HG03575 (cell line): ENCODE measurements around the gene EGLN3.
"Not testable (repeated sequence)": the region's sequence is repeated elsewhere in the genome, so short reads cannot be mapped to it uniquely, and the experiment has no call there.

Experiments used
- ATAC-seq: cut with Tn5 transposase; IDR thresholded peaks from one replicate; pipeline ENCODE4 v1.9.1; 2021; ENCODE audit not compliant: unreplicated experiment, insufficient number of reproducible peaks, low FRiP score; ENCODE audit errors: extremely low read depth

EGLN3 gene

GRCh38 chr14:33943096-33943883, 7.6 kb downstream of the EGLN3 start:
- ATAC-seq: no peak

- no peak for ATAC-seq
These were observed 9.2 kb downstream of the EGLN3 start for GRCh38 chr14:33941718-33942117.

GRCh38 chr14:33940561-33941011, 10.3 kb downstream of the EGLN3 start:
- ATAC-seq: no peak

GRCh38 chr14:33938131-33938949, 12.5 kb downstream of the EGLN3 start:
- ATAC-seq: no peak

GRCh38 chr14:33936391-33936790, 14.5 kb downstream of the EGLN3 start:
- no peak for ATAC-seq

GRCh38 chr14:33934938-33935337, 15.9 kb downstream of the EGLN3 start:
- no peak for ATAC-seq

- no peak for ATAC-seq
These were observed 16.7 kb downstream of the EGLN3 start for GRCh38 chr14:33934043-33934750.

- no peak for ATAC-seq
These were observed 17.4 kb downstream of the EGLN3 start for GRCh38 chr14:33933386-33933933.

- no peak for ATAC-seq
These were observed 18.1 kb downstream of the EGLN3 start for GRCh38 chr14:33932576-33933345.

GRCh38 chr14:33932033-33932432, 18.8 kb downstream of the EGLN3 start:
- ATAC-seq: no peak

- no peak for ATAC-seq
These were observed 19.4 kb downstream of the EGLN3 start for GRCh38 chr14:33931461-33931860.

- ATAC-seq: no peak
These were observed 20.4 kb downstream of the EGLN3 start for GRCh38 chr14:33930439-33930838.

GRCh38 chr14:33929799-33930408, 21.0 kb downstream of the EGLN3 start:
- ATAC-seq: no peak

- ATAC-seq: no peak
These were observed 22.0 kb downstream of the EGLN3 start for GRCh38 chr14:33928895-33929294.

- no peak for ATAC-seq
These were observed 22.9 kb downstream of the EGLN3 start for GRCh38 chr14:33927944-33928343.

GRCh38 chr14:33926967-33927366, 23.9 kb downstream of the EGLN3 start:
- ATAC-seq: not testable (repeated sequence)

- no peak for ATAC-seq
These were observed 24.9 kb downstream of the EGLN3 start for GRCh38 chr14:33925946-33926345.

GRCh38 chr14:33925235-33925634, 25.6 kb downstream of the EGLN3 start:
- ATAC-seq: no peak
